WERI-Rb-1 (cell line): ENCODE measurements around the gene STAT6.
"Not testable (repeated sequence)": the region's sequence is repeated elsewhere in the genome, so short reads cannot be mapped to it uniquely, and the experiment has no call there.

Source experiments
- DNase-seq: peaks from one replicate; pipeline ENCODE4 v3.0.0-alpha.2; 2020
- H3K27ac ChIP-seq: fragments of 250-450 bp; sonication (Bioruptor Pico); 2 replicates; pipeline ENCODE4 v1.5.1; 2020; ENCODE audit warnings: mild to moderate bottlenecking, moderate library complexity
- H3K27me3 ChIP-seq: fragments of 250-450 bp; sonication (Bioruptor Pico); 2 replicates; pipeline ENCODE4 v1.5.1; 2021; ENCODE audit warnings: mild to moderate bottlenecking, low read depth, moderate library complexity; ENCODE audit not compliant: insufficient read depth, severe bottlenecking
- H3K36me3 ChIP-seq: fragments of 250-450 bp; sonication (Bioruptor Pico); 2 replicates; pipeline ENCODE4 v1.5.1; 2020; ENCODE audit warnings: mild to moderate bottlenecking, moderate library complexity
- H3K4me3 ChIP-seq: 2 replicates; pipeline ENCODE4 v1.5.1; 2011; ENCODE audit warnings: low read depth, mild to moderate bottlenecking, control low read depth, low read length
- H3K9me3 ChIP-seq: fragments of 250-450 bp; sonication (Bioruptor Pico); 2 replicates; pipeline ENCODE4 v1.5.1; 2021; ENCODE audit warnings: mild to moderate bottlenecking, moderate library complexity; ENCODE audit not compliant: severe bottlenecking
- CTCF ChIP-seq: IDR thresholded peaks from 2 replicates; pipeline ENCODE4 v1.5.1; 2011; ENCODE audit warnings: low read depth, mild to moderate bottlenecking, control low read depth, inconsistent platforms, low read length

The STAT6 gene

GRCh38 chr12:57127101-57127725 lies 16.1 kb upstream of the STAT6 start:
- no peaks in the 10 kb centered on the region for H3K36me3 ChIP-seq
- peak overlapping the region; percentile 70 for H3K27ac ChIP-seq
- no peaks in the 10 kb centered on the region for H3K9me3 ChIP-seq
- TF ChIP-seq CTCF = peak; percentile 34; the same call in 1 of the 2 replicates
- H3K4me3 ChIP-seq = peak overlapping the region; percentile 66
- peak; percentile 85 for DNase-seq
- H3K27me3 ChIP-seq = no peaks in the 10 kb centered on the region

GRCh38 chr12:57126561-57126960 lies 15.4 kb upstream of the STAT6 start:
- TF ChIP-seq CTCF = no peak
- Histone ChIP-seq H3K36me3 (no peaks in the 10 kb centered on the region), H3K27ac (no peak overlapping the region), H3K9me3 (no peaks in the 10 kb centered on the region), H3K27me3 (no peaks in the 10 kb centered on the region), H3K4me3 (peak overlapping the region; percentile 66)
- DNase-seq = no peak

GRCh38 chr12:57126061-57126460 lies 14.9 kb upstream of the STAT6 start:
- H3K27me3 ChIP-seq = no peaks in the 10 kb centered on the region
- no peaks in the 10 kb centered on the region for H3K36me3 ChIP-seq
- no peaks in the 10 kb centered on the region for H3K9me3 ChIP-seq
- no peak for DNase-seq
- no peak overlapping the region for H3K27ac ChIP-seq
- no peak overlapping the region for H3K4me3 ChIP-seq
- no peak for TF ChIP-seq CTCF

GRCh38 chr12:57124261-57124877 lies 13.2 kb upstream of the STAT6 start:
- DNase-seq = peak; percentile 77
- H3K27me3 ChIP-seq = no peaks in the 10 kb centered on the region
- H3K9me3 ChIP-seq = no peaks in the 10 kb centered on the region
- peak; percentile 83 for TF ChIP-seq CTCF
- no peak overlapping the region for H3K27ac ChIP-seq
- no peaks in the 10 kb centered on the region for H3K36me3 ChIP-seq
- no peak overlapping the region for H3K4me3 ChIP-seq

- H3K36me3 ChIP-seq = no peaks in the 10 kb centered on the region
- H3K9me3 ChIP-seq = no peaks in the 10 kb centered on the region
- no peak overlapping the region for H3K27ac ChIP-seq
- no peak overlapping the region for H3K4me3 ChIP-seq
- no peak for DNase-seq
- H3K27me3 ChIP-seq = no peaks in the 10 kb centered on the region
- no peak for TF ChIP-seq CTCF
These were observed 12.7 kb upstream of the STAT6 start for GRCh38 chr12:57123813-57124212.

- not testable (repeated sequence) for H3K4me3 ChIP-seq, H3K27me3 ChIP-seq, H3K9me3 ChIP-seq, H3K36me3 ChIP-seq, H3K27ac ChIP-seq, DNase-seq
These were observed 9.6 kb upstream of the STAT6 start for GRCh38 chr12:57120718-57121117.
